ENCODE data around the gene HMGXB3.

HMGXB3 gene

DNA sequence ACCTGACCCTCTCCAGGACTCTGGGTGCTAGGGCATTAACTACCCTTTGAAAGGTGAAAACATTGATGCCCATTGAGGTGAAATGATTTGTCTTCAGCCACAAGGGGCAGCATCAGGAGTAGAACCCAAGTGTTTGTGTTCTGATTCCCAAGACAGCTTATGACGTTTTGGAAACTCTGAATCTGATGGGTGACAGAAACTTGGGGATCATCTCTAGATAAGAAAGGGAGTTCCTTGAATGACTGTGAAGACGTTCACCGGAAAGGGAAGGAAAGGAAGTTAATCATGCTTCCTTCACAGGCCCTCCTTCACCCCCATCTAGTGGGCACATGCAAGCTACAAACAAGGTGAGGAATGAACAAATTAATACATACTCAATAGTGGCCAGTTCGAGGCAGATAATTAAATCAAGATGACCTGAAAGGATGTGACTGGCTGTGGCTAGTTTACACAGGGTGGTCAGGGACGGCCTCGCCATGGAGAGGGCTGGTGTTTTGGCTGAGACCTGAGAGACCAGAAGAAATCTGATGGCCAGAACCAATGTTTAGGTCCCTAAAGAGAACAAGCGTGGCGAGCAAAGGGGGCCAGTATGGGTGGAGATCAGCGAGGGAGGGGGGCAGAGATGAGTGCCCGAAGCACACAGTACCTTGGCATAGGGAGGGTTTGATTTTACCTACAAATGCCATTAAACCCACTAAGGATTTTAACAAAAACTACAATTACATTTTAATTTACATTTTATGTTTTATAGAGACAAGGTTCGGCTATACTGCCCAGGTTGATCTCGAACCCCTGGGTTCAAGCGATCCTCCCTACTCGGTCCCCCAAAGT, 40.9 kb upstream of the HMGXB3 start:
- TF ChIP-seq ZFX (IDR thresholded peaks at IDR 0.05; ENCODE audit: borderline replicate concordance), result no peak
- TF ChIP-seq CTCF (IDR thresholded peaks at IDR 0.05), result peak; percentile 75
- H3K27ac ChIP-seq, result peak overlapping the region; percentile 75

DNA sequence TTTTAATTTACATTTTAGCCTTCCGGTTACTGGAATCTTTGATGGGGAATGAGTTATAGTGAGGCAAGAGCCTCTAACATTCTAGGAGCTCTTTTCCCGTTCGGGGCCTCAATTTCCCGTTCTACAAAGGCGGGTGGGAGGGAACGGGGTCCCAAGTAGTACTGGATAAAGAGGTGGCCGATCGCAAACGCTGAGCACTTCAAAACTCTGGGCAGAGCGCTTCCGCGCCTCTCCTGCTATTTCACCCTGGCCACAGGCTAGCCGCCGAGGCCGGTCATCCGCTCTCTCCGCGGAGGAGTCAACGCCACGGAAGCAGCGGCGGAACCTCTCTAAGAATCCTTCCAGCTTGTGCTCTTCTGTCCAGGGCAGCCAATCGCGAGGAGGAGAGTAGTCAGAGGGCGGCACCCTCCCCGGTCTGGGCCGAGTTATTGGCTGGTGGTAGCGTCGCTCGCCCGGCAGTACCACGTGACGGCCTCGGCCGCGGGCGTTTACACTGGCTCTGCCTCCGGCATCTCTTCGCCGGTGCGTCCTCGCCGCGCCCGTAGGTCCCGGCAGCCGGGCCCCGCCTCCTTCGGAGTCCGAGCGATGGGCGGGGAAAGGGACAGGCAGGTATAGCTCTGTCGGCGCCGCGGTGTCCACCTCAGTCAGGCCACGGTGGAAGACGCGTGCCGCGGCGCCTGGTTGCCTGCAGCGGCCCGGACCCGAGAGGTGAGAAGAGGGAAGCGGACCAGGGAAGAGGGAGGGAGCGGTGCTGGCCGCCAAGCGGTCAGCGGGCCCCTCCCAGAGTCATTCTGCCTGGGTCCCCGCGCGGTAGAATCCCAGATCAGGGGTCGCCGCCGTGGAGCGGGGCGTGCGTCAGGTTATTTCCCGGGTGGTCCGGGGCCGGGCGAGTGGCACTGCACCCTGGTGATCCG, 40.0 kb upstream of the HMGXB3 start, which contains the start of gene SLC26A2:
SLC26A2 (plus strand) TSS at position 487 of the 914 bp plus-strand sequence. CDS start 16,895 bp downstream, outside the sequence.
- peak within 1 kb of the TSS; percentile 75 for H3K27ac ChIP-seq
- TF ChIP-seq CTCF (IDR thresholded peaks at IDR 0.05) (no peak), ZFX (IDR thresholded peaks at IDR 0.05; ENCODE audit: borderline replicate concordance) (no peak)

- TF ChIP-seq CTCF (IDR thresholded peaks at IDR 0.05), result no peak
- TF ChIP-seq ZFX (IDR thresholded peaks at IDR 0.05; ENCODE audit: borderline replicate concordance), result no peak
- peak overlapping the region; percentile 75 for H3K27ac ChIP-seq
Measured at GRCh38 chr5:149961186-149961685, 39.3 kb upstream of the HMGXB3 start.

DNA sequence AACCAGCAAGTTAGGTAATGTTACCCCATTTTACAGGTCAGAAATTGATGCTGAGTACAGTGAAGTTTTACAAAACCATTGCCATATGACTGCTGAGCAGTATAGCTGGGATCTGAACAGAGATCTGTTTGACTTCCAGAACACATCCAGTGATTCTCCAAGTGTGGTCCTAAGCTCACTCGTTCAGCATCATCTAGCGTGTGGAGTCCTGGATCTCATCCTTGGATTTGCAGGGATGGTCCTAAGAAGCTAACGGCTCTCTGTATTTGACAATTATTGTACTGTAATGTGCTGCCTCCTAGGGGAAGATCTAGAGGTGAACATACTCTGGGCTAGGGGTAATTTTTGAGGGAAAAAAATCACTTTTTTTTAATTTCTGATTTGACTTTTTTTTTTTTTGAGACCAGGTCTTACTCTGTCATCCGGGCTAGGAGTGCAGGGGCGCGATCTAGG, 38.6 kb upstream of the HMGXB3 start:
- peak; percentile 56 for TF ChIP-seq CTCF (IDR thresholded peaks at IDR 0.05)
- TF ChIP-seq ZFX (IDR thresholded peaks at IDR 0.05; ENCODE audit: borderline replicate concordance), result no peak
- 0 out of 2 replicates have a peak overlapping the region, but pooled peaks have one; percentile 5 for H3K27ac ChIP-seq

DNA sequence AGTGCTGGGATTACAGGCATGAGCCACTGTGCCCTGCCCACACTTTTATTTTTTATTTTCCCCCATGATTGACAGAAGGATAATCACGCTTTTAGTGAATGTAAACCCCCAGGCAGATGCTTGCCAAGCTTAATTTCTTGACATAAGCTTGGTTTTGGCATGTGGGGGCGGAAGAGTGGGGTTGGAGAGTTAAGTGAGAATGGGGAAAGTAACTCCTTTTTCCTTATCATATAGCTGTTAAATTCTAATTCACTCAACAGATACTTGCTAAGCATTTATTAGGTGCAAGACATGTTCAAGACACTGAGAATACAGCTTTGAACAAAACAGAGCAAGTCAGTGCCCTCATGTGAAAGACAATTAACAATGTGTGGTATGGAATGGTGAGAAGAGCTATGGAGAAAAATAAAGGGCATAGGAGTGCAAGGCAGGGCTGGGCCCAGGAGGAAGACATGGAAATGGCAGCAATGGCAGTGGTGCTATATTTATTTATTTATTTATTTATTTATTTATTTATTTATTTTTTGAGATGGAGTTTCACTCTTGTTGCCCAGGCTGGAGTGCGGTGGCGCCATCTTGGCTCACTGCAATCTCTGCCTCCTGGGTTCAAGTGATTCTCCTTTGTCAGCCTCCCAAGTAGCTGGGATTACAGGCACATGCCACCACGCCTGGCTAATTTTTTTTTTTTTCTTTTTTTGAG, 37.8 kb upstream of the HMGXB3 start:
- H3K27ac ChIP-seq, result no peak overlapping the region
- TF ChIP-seq ZFX (IDR thresholded peaks at IDR 0.05; ENCODE audit: borderline replicate concordance) (no peak), CTCF (IDR thresholded peaks at IDR 0.05) (no peak)

- TF ChIP-seq CTCF (IDR thresholded peaks at IDR 0.05) (no peak), ZFX (IDR thresholded peaks at IDR 0.05; ENCODE audit: borderline replicate concordance) (no peak)
- no peak overlapping the region for H3K27ac ChIP-seq
Measured at GRCh38 chr5:149963729-149964128, 36.8 kb upstream of the HMGXB3 start.

Measured in 22Rv1 (cell line).